Measurements from ENCODE around the gene CLIC2.
"Not testable (repeated sequence)": the region's sequence is repeated elsewhere in the genome, so short reads cannot be mapped to it uniquely, and the experiment has no call there.

CLIC2 gene

GRCh38 chrX:155334486-155335336 lies at the start of gene CLIC2:
CLIC2 (minus strand) TSS chrX:155334614; CDS start chrX:155334427, 187 bp downstream.
- no peak for TF ChIP-seq CTCF (IDR thresholded peaks at IDR 0.05; ENCODE audit: insufficient read depth, missing control alignments)
- FAIRE-seq (no peak), DNase-seq (ENCODE audit: insufficient read length, low spot score) (no peak)

GRCh38 chrX:155382529-155382967 lies 48.1 kb upstream of the CLIC2 start:
- not testable (repeated sequence) for FAIRE-seq; DNase-seq (ENCODE audit: insufficient read length, low spot score)

DNA sequence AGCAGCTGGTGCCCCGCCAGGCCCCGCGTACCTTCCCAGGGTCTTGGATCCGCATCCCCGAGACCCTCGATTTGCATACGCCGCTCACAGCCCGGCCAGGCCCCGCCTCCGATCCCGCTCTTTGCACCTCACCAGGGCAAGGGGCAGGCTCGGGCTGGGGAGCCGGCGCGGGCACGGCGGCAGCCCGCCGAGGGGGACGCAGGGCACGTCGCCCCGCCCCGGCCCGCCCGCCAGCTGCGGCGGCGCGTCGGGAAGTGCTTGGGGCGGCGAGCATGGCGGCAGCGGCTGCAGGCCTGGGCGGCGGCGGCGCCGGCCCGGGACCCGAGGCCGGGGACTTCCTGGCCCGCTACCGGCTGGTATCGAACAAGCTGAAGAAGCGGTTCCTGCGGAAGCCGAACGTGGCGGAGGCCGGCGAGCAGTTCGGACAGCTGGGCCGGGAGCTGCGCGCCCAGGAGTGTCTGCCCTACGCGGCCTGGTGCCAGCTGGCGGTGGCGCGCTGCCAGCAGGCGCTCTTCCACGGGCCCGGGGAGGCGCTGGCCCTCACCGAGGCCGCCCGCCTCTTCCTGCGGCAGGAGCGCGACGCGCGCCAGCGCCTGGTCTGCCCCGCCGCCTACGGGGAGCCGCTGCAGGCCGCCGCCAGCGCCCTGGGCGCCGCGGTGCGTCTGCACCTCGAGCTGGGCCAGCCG lies 47.6 kb upstream of the CLIC2 start, which contains the start of gene F8A2:
Gene F8A2 (plus strand): TSS at position 253 of the 686 bp plus-strand sequence. CDS start 20 bp downstream, at position 273.
- not testable (repeated sequence) for DNase-seq (ENCODE audit: insufficient read length, low spot score); FAIRE-seq

DNA sequence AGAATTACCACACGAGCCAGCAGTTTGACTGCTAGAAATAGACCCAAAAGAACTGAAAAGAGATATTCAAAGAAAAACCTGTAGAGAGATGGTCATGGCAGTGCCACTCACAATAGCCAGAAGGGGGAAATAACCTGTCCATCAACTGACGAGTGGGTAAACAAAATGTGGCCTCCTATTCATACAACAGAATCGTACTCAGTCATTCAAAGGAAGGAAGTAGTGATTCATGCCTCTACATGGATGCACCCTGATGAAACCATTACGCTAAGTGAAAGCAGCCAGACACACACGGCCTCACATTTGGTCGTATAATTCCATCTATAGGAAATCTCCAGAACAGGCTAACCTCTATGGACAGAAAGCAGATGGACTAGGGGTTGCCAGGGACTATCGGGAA lies 45.4 kb upstream of the CLIC2 start:
- FAIRE-seq; DNase-seq (ENCODE audit: insufficient read length, low spot score): not testable (repeated sequence)

DNA sequence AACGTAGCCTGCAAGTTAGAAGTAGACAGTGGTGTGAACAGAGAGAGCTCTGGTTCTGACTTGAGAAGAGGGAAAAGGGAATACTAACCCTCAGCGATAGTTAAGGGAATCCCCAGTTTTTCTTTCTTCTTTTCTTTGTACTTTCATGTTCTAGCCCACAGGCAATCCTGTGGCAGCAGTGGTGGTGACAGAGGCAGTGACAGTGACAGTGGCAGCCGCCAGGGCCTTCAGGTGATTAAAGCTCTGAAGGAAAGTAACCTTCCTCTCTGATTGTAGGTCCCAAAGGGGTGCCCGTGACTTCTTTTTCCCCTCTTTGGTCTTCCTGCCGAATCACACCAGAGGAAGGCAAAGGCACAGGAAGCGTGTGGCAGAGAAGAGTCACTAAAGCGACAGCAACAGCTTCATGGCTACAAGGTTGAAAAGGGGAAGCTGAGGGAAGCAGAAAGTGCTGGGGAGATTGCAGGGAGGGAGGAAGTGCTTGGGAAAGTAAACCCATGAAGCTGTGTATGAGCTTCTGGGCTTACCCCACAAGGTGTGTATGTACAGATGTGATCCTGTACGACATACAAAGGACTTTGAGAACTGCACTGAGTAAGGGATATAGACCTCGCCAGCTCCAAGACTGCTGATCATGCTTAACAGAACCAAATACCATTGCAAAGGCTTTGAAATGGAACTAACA lies 39.5 kb upstream of the CLIC2 start:
- not testable (repeated sequence) for FAIRE-seq

GRCh38 chrX:155363712-155364111 lies 29.3 kb upstream of the CLIC2 start:
- FAIRE-seq; DNase-seq (ENCODE audit: insufficient read length, low spot score): not testable (repeated sequence)

More for the DNA sequence above, 39.5 kb upstream of the CLIC2 start:
- DNase-seq (ENCODE audit: insufficient read length, low spot score): not testable (repeated sequence)

GRCh38 chrX:155349448-155349847 lies 15.0 kb upstream of the CLIC2 start:
- not testable (repeated sequence) for FAIRE-seq; DNase-seq (ENCODE audit: insufficient read length, low spot score)

GRCh38 chrX:155345689-155346088 lies 11.3 kb upstream of the CLIC2 start:
- not testable (repeated sequence) for DNase-seq (ENCODE audit: insufficient read length, low spot score); FAIRE-seq

DNA sequence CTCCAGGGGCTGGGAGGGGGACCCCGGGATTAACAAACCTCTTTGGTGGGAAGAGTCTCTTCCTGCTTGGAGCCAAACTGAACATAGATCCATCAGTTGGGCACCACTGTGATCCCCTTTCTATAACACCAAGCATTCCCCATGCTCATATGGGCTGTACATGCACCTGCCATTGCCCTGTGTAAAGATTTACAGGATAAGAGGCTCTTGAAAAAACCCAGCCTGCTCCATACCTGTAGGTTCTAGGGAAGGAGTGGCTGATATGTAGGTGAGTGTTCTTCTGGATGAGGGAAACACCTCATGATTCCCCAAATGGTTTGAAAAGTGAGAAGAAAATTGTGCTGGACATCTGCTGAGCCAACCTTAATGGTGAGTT lies 911 bp upstream of the CLIC2 start:
- FAIRE-seq; DNase-seq (ENCODE audit: insufficient read length, low spot score): not testable (repeated sequence)

DNA sequence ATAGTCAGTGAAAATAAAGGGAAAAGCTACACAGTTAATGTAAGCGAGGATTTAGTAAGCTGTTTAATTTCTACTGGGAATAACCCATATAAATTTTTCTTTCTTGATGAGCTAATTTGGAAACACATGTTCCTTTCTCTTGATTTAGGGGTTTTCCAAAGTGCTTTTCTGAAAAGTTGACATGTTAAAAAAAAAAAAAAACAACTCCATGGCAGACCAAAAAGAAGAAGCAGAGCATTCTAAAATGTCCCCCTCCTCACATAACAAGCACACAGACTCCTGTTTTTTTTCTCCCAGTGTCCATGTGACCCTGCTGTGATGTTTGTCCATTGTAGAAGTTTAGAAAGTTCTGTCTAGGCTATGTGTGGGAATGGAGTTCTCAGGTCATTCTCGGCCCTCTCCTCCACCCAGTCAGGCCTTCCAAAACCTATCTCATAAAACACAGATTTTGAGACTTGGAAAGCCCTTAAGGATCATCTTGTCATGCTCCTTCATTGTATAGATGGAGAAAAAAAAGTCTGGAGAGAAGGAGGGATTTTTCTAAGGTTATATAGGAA lies 792 bp downstream of the CLIC2 start:
- FAIRE-seq (no peak), DNase-seq (ENCODE audit: insufficient read length, low spot score) (no peak)
- no peak for TF ChIP-seq CTCF (IDR thresholded peaks at IDR 0.05; ENCODE audit: insufficient read depth, missing control alignments)

GRCh38 chrX:155330992-155331391 lies 3.4 kb downstream of the CLIC2 start:
- FAIRE-seq (no peak), DNase-seq (ENCODE audit: insufficient read length, low spot score) (no peak)
- TF ChIP-seq CTCF (IDR thresholded peaks at IDR 0.05; ENCODE audit: insufficient read depth, missing control alignments): no peak
